ENCODE data around the gene SH3BP4.

Gene SH3BP4

GRCh38 chr2:235063471-235063961 lies 111.7 kb downstream of the SH3BP4 start:
- DNase-seq, result no peak

- DNase-seq, result no peak
Measured at GRCh38 chr2:235064976-235065375, 113.2 kb downstream of the SH3BP4 start.

GRCh38 chr2:235066490-235066889 lies 114.7 kb downstream of the SH3BP4 start:
- no peak for DNase-seq

GRCh38 chr2:235066895-235067294 lies 115.1 kb downstream of the SH3BP4 start:
- DNase-seq, result peak; percentile 77

- no peak for DNase-seq
Measured at GRCh38 chr2:235068701-235069100, 116.9 kb downstream of the SH3BP4 start.

GRCh38 chr2:235070063-235070706 lies 118.4 kb downstream of the SH3BP4 start:
- no peak for DNase-seq

GRCh38 chr2:235073868-235074413 lies 122.1 kb downstream of the SH3BP4 start:
- no peak for DNase-seq

- DNase-seq, result no peak
Measured at GRCh38 chr2:235077046-235077445, 125.2 kb downstream of the SH3BP4 start.

GRCh38 chr2:235078182-235078581 lies 126.4 kb downstream of the SH3BP4 start:
- DNase-seq, result no peak

- no peak for DNase-seq
Measured at GRCh38 chr2:235078914-235079472, 127.2 kb downstream of the SH3BP4 start.

- no peak for DNase-seq
Measured at GRCh38 chr2:235080101-235080500, 128.3 kb downstream of the SH3BP4 start.

- DNase-seq, result no peak
Measured at GRCh38 chr2:235082578-235083338, 130.9 kb downstream of the SH3BP4 start.

- DNase-seq, result no peak
Measured at GRCh38 chr2:235083822-235084221, 132.0 kb downstream of the SH3BP4 start.

- no peak for DNase-seq
Measured at GRCh38 chr2:235084424-235084823, 132.6 kb downstream of the SH3BP4 start.

- no peak for DNase-seq
Measured at GRCh38 chr2:235085476-235085875, 133.7 kb downstream of the SH3BP4 start.

GRCh38 chr2:235086481-235087184 lies 134.8 kb downstream of the SH3BP4 start:
- no peak for DNase-seq

GRCh38 chr2:235087832-235088495 lies 136.1 kb downstream of the SH3BP4 start:
- DNase-seq, result peak; percentile 11

- DNase-seq, result peak; percentile 38
Measured at GRCh38 chr2:235088496-235088921, 136.7 kb downstream of the SH3BP4 start.

GRCh38 chr2:235091421-235091820 lies 139.6 kb downstream of the SH3BP4 start:
- no peak for DNase-seq

GRCh38 chr2:235091983-235092382 lies 140.2 kb downstream of the SH3BP4 start:
- DNase-seq, result no peak

GRCh38 chr2:235092433-235093223 lies 140.8 kb downstream of the SH3BP4 start:
- DNase-seq, result no peak

- DNase-seq, result no peak
Measured at GRCh38 chr2:235094457-235094856, 142.6 kb downstream of the SH3BP4 start.

All from NCI-H146 (cell line).